Jurkat, Clone E6-1 (cell line): ENCODE results near the gene XRCC4.
"Not testable (repeated sequence)": the region's sequence is repeated elsewhere in the genome, so short reads cannot be mapped to it uniquely, and the experiment has no call there.

ENCODE experiments used
- DNase-seq: peaks from one replicate; pipeline ENCODE4 v3.0.0-alpha.2; 2011; ENCODE audit warnings: low read depth, low spot score
- H3K4me3 ChIP-seq: 2 replicates; pipeline ENCODE4 v1.5.1; 2011; ENCODE audit warnings: mild to moderate bottlenecking, low read length, control low read depth, moderate library complexity

XRCC4 gene

DNA sequence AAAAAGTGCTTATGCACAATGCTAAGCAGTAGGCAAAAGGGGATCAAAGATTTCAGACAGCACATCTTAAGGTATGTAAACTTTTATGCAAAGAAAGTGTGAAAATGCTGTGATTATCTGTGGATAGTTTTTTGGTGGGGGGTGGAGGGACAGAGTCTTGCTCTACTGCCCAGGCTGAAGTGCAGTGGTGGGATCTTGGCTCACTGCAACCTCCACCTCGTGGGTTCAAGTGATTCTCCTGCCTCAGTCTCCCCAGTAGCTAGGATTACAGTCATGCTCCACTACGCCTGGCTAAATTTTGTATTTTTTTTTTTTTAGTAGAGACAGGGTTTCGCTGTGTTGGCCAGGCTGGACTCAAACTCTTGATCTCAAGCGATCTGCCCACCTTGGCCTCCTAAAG lies 10.0 kb upstream of the XRCC4 start:
- H3K4me3 ChIP-seq, DNase-seq: not testable (repeated sequence)

DNA sequence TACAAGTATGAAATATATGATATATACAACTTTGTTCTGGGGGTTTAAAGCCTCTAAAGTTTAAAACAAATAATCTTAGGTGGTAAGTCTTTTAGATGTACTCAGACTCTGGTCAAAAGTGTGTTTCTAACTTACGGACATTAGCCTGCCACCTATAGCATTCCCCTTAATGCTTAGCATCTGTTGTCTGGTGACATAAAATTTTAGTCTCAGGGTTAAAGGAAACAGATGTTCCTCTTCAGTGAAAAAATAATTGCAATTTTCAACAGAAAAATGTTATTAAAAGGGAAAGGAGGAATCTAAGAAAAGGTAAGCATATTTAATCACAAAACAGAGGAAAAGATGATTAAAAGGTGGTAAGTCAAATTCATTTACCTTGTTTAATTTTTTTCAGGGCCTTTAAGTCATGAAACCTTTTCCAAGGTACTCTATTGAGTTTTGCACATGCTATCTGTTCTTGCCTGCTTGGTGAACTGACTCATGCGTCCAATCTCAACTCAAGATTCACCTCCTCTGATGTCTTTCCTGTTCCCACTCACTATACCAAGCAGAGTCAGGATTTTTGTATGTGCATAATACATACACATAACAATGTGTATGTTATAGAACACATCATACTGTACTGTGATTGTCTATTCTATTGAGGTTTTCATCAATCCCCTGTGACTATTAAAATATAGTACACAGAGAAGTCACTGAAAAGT lies 8.1 kb upstream of the XRCC4 start:
- DNase-seq = no peak
- H3K4me3 ChIP-seq = no peak overlapping the region

DNA sequence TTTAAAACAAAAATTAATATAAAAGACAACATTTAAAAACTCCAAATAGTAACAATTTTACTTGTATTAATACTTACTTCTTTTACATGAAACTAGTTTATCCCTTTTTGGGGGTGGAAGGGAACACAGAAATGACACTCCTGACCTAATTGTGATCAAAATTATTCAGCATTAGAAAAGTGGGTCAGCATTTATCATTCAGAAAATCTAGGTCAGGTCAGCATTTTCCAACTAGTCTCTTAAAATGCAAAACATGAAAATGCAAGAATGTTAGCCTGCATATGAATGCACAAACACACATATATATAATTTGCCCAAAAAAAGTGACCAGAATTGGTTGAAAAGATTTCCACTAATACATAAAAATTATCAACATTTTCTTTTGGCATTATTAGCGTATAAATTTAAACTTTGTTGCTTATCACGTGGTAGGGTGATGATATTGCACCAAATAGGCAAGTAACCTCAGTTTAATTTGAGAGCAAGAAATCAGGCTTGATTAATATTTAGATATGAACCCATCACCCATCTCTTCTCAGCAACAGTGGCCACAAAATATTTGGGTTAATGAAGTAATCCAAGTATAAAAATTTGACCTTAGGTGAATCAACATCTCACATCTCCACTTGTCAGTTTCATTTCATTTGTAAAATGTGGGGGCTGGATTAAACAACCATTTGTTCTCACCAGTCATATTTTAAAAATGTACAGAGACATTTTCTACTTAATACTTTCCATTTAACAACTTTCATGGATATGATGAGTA lies 5.9 kb upstream of the XRCC4 start:
- no peak overlapping the region for H3K4me3 ChIP-seq
- no peak for DNase-seq

DNA sequence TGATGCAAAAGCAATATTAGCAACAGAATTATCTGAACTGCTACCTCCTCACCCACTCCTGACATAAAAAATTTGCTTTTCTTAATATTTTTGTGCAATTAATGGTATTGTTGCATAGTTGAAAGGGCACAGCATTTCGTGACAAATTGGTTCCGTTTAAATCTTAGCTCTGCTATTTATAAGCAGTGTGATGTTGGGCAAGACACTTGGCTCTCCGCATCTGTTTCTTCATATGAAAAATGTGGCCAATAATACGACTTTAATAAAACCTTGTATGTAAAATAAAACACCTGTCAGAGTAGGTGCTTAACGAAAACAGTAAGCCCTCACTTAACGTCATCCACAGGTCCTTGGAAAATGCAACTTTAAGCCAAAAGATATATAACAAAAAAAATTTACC lies 4.4 kb upstream of the XRCC4 start:
- H3K4me3 ChIP-seq = no peak overlapping the region
- DNase-seq = no peak

DNA sequence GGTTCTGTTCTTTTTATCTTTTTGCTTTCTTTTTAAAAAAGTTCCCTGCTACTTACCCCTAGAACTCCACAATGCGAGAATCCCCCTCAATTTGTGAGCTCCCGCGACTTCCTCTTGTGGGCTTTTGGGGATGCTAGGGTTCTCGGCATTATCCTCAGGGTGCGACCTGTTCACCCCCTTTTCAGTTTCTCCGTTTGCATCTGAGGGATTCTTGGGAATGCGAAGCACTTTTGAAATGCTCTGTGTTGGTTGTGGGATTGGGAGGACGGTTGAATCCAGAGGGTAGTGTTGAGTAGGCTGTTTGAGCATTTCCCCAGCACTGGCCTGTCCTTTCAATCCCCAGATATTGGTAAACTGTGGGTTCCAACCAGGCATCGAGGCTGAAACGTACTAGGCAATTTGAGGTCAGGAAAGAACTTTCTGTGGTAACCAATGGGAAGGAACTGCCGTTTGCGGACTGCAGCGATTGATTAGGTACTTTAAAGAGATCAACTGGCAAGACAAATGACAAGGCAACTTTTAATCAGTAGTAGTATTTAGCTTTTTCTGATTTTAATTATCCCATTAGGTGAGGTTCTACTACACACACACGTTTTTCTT lies 415 bp downstream of the XRCC4 start:
- peak; percentile 17 for DNase-seq
- peak overlapping the region; percentile 97 for H3K4me3 ChIP-seq

DNA sequence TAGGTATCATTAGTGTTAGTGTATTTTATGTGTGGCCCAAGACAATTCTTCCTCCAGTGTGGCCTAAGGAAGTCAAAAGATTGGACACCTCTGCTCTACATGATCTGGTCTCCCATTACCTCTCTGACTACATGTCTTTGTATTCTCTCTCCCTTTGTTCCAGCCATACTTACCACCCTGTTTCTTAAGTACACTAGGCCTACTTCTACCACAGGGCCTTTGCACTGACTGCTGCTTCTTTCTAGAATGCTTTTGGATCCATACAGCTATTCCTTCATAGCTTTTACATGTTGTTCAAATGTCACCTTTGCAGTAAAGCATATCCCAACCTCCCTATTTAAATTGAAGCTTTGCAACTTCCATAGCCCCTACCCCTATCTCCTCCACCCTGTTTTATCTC lies 5.4 kb downstream of the XRCC4 start:
- no peak for DNase-seq
- no peak overlapping the region for H3K4me3 ChIP-seq

DNA sequence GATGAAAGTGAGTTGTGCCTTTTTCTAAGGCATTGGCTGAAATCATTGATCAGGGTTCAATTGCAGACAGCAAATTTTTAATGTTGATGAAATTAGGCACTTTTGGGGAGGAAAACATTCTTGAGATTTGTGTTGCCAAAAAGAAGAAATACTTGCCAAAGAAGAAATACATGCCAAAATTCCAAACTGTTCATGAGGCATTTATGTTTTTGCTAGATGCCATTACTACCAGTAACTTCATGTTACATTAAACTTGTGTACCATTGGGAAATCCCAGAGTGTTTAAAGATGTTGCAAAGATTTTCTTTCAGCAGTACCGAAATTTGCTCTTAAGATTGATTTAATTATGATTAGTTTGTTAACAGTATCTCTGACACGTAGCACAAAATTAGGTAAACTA lies 7.0 kb downstream of the XRCC4 start:
- H3K4me3 ChIP-seq = no peak overlapping the region
- DNase-seq = no peak

DNA sequence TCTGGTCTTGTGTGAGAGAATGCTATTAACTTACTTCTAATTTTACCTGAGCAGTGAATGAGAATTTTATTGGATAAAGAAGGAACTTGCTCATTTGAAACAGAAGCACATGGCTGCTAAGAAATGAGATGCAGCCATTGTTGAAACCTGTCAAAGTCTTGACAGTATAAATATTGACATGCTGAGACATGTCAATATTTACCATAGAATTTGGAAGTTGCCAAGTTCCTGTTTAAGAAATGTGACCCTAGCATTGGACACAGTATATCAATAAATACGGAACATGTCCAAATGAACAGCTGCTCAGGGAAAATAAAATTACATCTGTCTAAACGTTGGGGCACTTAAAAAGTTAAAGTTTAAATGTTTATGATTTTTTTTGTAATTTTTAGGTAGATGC lies 7.8 kb downstream of the XRCC4 start:
- H3K4me3 ChIP-seq = no peak overlapping the region
- DNase-seq = no peak

DNA sequence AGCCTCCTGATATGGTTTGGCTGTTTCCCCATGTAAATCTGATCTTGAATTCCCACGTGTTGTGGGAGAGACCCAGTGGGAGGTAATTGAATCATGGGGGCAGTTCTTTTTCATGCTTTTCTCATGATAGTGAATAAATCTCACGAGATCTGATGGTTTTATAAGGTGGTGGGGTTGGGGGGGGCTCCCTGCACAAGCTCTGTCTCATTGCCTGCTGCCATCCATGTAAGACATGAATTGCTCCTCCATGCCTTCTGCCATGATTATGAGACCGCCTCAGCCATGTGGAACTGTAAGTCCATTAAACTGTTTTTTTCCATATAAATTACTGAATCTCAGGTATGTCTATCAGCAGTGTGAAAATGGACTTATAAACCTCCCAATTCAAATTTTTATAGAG lies 12.8 kb downstream of the XRCC4 start:
- no peak for DNase-seq
- H3K4me3 ChIP-seq = no peak overlapping the region

DNA sequence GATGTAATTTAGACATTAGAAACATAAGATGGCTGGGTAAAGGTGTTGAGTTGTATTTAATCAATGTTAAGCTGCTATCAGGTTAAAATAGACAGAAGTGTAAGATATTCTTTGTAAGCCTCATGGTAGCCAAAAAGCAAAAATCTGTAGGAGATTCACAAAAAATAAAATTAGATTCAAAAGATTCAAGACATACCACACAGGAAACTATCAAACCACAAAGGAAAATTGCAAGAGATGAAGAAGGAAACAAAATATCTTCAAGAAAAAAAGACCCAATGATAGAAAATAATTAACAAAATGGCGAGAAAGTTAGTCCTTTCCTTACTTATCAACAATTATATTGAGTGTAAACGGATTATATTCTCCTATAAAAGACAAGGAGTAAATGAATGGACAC lies 15.3 kb downstream of the XRCC4 start:
- H3K4me3 ChIP-seq = no peak overlapping the region
- peak; percentile 18 for DNase-seq

DNA sequence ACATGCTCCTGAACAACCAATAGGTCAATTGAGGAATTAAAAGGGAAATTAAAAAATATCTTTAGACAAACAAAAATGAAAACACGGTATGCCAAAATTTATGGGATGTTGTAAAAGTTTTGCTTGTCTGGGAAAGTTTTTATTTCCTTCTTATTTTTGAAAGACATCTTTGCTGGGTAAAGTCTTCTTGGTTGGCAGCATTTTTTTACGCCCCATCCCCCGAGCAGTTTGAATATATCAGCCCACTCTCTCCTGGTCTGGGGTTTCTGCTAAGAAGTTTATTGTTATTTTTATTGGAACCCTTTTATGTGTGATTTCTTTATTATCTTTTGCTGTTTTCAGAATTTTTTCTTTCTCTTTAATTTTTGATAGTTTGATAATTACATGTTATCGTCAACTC lies 16.3 kb downstream of the XRCC4 start:
- no peak overlapping the region for H3K4me3 ChIP-seq
- no peak for DNase-seq

DNA sequence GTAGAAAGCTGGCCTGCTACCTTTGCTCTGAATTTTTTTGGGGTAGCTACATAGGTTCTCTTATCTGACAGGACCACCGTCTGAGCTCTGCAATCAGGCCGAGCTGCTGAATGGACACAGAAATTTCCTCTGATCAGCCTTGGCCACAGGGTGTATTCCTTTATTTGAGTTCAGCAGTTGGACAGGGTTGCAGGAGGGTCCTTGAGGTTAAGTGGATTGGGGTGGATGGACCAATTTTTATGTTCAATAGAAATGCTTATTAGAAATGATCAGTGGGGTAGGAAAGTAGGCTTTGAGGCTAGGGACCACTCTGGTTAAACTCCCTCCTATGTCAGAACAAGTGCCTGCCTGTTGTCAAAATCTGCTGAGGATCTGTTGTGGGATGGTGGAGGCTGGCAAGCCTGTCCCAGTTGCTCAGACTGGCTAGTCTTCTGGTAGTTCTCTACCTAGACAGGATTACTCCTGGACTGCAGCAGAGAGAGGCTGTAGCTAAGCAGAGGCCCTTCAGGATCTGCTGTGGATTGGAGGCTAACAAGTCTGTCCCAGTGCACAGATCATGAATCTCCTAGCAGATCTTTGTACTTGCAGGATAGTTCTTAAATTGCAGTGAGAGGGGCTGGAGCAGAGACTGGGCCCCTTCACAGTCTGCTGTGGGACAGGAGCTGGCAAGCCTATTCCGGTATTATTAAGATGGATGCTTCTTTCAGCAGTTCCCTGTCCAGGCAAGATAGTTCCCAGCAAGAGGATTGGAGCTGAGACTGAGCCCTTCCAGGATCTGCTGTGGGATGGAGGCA lies 18.0 kb downstream of the XRCC4 start:
- DNase-seq = no peak
- H3K4me3 ChIP-seq = no peak overlapping the region

DNA sequence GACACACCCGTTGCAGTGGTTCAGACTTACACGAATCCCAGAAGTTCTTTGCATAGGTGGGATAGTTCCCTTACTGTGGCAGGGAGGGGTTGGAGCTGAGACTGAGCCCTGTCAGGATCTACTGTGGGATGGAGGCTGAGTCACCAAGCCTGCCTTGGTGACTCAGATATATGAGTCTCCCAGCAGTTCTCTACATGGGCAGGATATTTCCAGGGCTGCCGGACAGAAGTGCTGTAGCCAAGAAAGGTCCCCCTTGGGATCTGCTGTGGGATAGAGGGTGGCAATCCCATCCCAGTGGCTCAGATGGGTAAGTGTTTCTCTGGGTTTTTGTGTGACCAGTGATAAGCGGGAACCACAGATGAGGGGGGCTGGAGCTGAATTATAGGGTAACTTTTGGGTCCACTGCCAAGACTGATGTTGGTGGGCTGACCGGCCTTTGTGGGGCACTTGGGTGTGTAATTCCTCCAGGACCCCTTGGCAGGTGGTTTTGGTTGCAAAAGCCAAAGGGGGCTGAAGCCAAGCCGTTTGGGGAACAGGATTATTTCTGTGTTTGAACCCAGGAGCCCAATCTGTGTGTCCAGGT lies 18.7 kb downstream of the XRCC4 start:
- no peak overlapping the region for H3K4me3 ChIP-seq
- no peak for DNase-seq

DNA sequence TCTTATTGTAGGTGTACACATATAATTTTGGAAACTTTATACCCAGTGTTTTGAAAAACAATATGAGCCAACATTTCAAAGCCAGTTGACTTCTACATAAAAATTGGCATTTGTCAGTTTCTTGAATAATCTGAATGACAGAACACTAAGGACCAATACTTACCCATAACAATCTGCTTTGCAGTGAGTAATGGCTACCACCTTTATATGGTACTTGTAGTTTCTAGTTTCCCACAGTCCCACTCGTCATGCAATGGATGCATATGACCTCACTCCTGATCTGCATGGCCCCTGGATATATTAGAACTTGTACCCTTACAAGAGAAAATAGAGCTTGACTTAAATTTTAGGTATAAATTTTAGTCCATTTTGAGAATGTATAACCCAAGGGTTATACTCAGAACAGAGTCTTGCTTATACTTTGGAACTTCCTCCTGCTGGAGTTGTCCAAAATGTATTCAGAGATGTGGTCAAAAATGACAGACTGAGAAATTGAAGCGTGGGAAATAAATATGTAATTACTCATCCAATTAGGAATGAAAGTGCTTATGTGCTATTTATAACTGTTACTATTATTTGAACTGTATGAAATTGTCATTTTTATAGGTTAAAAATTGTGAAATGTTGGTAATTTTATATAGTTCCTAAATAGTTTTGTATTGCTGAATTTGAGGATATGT lies 19.5 kb downstream of the XRCC4 start:
- no peak for DNase-seq
- no peak overlapping the region for H3K4me3 ChIP-seq

DNA sequence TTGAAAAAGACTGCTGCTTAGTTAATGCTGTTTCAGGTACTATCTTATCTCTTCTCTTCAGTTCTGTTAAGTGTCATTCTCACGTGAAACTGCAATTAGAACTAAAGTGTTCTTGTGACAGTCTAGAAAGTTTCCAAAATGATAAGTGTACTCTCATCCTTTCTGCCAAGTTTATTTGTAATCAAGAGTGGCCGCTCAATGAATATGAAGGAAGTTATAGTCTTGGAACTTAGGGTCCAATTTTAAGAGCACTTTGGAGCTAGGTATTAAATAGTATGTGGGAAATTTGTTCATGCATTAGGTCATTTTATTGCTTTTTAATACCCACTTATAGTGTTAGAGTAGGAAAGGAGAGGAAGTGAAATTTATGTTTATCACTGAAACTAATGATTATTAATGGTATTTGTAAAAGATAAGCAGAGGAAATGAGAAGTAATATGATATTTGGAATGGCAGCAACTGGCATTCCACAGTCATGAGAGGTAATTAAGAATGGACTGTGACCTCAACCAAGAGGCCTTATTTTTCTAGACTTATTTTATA lies 20.4 kb downstream of the XRCC4 start:
- H3K4me3 ChIP-seq = no peak overlapping the region
- no peak for DNase-seq

DNA sequence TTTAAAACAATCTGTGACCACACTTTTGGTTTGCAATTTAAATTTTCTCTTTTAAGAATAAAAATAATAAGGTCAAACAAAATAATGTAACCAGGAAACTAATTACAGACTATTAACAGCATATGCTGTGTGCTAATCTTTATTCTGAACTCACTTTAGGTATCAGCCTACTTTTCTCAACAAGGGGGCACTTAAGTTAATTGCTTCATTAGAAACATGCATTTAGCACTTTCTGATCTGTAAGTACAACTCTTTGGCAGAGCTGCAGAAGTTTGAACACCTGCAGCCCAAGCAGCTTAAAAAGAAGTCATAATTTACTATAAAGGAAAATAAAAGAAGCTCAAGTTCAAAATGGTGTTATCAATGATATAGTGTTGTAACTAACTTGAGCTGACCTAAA lies 21.7 kb downstream of the XRCC4 start:
- H3K4me3 ChIP-seq = no peak overlapping the region
- DNase-seq = no peak

DNA sequence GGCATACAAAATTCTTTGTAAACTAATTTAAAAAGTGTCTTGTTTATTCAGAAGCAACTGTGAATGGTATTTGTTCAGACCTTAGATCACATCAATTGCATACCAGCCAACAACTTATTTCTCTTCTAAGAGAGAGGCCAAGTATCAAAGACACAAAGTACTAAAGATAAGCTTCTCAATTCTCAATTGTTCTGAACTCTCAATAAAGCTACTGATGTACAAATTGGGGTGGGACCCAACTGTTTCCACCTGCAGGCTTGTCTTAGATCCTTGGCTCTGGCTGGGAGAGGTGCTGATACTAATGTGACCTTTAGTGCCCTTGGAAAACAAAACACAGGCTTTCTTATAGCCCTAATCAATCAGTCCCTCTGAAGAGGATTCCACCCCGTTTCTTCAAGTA lies 22.1 kb downstream of the XRCC4 start:
- no peak overlapping the region for H3K4me3 ChIP-seq
- no peak for DNase-seq

DNA sequence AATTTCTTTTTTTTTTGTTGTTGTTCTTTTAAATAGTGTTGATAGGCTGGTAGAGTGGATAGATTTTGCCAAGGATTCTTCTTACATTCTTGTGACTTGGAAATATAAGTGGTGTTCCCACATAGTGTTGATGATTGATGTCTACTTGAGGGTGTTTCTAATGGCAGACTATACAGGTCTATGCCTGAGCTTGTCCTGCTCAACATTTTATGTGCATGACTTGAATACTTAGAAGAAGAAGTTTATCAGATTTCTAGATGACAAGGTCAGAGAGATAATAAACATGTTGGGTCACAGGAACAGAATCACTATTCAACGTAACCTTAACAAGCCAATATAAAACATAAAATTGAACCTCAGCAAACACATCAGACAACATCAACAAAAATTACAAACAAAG lies 24.2 kb downstream of the XRCC4 start:
- H3K4me3 ChIP-seq = no peak overlapping the region
- no peak for DNase-seq
